GM18508 (cell line): ENCODE measurements around the gene LRRC34.

Experiments
- ATAC-seq: cut with Tn5 transposase; IDR thresholded peaks from one replicate; pipeline ENCODE4 v1.9.1; 2021; ENCODE audit warnings: moderate number of reproducible peaks; ENCODE audit not compliant: insufficient read depth, unreplicated experiment

Gene LRRC34

DNA sequence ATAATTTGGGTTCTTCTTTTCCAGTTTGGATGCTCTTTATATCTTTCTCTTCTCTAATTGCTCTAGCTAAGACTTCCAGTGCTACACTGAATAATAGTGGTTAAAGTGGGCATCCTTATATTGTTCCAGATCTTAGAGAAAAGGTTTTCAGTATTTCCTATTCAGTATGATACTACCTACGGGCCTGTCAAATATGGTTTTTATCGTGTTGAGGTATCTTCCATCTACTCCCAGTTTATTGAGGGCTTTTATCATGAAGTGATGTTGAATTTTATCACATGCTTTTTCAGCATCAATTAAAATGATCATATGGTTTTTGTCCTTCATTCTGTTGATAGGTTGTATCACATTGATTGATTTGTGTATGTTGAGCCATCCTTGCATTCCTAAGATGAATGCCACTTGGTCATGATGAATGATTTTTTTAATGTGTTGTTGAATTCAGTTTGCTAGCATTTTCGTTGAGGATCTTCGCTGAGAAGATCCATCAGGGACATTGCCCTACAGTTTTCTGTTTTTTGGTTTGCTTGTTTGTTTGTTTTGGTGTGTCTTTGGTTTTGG lies 3.0 kb upstream of the LRRC34 start:
- no peak for ATAC-seq

DNA sequence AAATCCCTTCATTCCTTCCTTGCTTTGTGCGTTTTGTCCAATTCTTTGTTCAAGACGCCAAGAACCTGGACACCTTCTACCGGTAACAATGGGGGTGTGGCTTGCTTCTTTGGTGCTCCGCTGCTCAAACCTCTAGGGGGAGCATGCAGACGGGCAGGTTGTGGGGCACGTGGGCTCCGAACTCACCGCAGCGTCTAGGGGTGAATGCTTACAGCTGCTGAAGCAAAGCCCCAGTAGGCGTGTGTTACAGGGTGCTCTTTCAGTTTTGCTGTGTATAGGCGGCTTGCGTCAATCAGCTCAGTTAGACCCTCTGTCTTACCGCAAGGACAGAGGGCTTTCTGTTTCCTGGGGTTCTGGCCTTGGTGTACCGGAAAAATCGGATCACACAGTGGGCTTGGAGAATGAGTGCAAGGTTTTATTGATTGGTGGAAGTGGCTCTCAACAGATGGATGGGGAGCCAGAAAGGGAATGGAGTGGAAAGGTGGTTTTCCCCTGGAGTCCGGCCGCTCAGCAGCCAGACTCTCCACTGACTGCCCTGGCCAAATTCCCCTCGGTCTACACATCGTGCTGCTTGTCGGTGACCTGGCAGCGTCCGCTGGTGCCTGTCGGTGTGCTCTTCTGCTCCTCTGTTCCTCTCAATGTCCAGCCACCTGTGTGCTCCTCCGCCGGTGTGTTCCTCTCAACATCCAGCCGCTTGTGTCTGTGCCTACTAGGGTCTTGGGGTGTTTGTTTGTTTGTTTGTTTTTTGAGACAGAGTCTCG lies 1.2 kb upstream of the LRRC34 start:
- peak; percentile 94 for ATAC-seq

DNA sequence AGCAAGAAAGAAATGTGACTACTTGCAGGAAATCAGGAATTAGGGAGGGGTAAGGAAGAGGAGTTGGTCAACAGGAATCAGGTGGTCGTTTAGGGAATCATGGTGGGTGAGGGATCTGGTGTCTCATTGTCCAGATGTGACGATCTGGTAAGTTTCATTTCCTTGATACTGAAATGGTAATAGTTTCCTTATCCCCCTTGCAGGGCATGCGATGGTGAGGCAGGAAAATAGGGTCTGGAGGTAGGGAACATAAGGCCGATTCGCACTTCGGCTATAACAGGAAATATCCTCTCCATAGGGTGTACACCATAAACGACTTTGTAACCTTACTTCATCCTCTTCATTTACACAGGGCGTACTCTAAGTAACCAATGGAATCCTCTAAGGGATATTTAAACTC lies 574 bp upstream of the LRRC34 start:
- ATAC-seq: no peak

DNA sequence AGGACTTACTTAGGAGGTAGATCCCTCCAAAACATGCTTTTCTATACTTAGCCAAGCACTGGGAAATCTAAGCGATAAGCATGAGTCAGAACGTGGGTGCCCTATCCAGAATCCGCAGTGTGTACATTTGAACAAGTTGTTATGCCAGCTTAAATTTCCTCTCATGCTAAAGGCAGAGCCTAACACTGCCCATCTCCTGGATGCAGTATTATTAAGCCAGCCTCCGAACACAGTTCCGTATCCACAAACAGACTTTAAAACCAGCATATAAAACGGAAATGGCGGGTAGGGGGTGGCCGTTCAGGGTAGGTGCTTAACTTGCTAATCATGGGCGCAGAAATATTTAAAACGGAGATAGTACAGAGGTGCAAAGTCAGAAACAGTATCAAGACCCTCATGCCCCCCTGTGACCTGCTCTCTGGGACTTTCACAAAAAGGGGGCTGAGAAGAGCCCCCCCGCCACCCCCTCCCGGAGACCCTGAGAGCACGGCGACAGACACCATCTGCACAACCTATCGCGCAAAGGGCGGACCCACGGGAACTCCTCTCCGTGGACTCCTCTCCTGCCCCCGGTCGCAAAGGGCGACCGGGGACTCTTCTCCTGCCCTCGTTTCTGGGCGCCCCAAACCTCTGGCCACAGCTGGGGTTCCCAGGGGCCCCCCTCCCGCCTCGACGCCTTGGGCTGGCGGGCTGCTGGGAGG lies 923 bp downstream of the LRRC34 start:
- ATAC-seq: no peak

DNA sequence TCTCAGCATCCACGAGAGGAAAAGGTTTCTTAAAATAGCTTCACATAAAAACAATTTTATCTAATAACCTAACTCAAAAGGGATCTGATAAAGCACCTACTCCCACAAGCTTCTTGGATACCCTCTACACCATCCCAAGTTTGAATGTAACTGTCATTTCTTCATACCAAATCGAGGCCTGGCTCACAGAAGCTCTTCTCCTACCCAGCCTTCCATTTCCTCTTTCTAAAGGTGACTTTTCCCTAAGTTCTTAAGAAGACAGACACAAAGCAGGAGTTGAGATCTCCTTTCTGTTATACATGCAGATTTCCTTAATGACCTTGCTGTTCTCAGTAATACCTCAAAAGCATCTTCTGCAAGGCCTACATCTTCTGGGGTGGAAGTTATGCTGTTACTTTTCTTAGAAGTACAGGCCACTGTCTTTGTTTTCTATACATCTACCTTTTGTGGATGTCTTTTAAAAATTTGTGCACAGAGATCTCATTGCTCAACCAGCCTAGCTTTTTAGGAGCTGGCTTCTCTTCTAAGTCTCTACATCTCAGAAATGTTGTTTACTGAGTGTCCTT lies 3.4 kb downstream of the LRRC34 start:
- ATAC-seq: no peak

DNA sequence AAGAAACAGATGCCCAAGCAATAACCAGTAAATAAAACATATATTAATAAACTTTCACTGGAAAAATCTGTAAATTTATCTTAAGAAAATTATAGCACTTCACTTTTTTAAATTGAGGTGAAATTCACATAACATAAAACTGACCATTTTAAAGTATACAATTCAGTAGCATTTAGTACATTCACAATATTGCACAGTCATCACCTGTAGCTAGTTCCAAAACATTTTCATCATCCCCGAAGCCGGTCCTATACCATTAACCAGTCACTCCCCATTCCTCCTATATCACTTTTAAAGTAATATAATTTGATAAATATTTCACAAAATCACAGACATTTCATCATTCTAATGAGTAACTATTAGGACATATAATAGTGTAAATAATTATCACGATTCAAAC lies 8.0 kb downstream of the LRRC34 start:
- no peak for ATAC-seq

DNA sequence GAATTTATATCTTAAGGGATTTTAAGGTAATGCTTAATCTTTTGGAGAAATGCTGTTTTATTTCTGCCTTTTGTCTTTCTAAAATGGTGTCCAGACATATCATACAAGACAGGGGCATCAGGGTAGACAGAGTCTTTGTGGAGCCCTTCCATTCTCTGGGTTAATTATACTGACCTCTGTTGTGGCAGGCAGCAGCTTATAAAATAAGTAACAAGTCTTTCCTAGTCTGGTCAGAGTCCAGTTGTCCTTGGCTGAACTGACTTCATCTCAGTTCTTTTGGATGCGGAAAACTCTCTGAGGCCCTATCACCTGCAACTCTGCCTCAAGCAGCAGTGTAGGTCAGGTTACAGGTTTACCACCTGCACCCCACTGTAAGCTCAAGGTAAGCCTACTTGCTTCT lies 20.3 kb downstream of the LRRC34 start:
- ATAC-seq: no peak

DNA sequence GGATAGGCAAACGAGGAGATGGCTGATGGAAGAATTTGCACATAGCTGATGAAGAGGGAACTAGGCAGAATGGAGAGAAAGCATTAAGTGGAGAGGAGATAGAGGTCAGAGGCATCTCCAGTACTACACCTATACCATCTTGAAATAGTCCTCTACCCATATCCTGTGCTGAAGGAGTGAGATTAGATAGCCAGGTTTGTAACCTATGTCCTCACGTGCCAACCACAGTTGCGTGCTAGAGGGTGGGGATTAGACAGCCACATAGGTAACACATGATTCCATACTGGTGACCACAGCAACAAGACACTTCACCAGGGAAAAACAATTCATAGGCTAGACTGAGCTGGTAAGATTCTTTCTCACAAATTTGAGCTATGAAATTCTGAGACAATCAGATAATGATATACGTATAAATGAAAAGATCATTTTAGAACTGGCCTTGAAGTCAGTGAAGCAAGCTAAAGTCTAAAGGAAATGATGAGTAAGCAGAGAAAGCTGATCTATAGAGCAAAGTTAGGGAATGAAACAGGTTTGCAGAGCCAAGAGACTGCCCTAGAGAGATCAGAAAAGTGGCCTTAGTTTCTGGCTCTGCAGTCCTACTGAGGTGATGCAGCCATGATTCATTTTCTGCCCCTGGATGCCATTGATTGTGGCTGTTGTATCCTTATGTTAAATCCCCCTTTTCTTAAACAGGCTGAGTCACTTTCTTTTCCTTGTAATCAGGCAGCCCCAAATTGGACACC lies 21.8 kb downstream of the LRRC34 start:
- ATAC-seq: no peak

DNA sequence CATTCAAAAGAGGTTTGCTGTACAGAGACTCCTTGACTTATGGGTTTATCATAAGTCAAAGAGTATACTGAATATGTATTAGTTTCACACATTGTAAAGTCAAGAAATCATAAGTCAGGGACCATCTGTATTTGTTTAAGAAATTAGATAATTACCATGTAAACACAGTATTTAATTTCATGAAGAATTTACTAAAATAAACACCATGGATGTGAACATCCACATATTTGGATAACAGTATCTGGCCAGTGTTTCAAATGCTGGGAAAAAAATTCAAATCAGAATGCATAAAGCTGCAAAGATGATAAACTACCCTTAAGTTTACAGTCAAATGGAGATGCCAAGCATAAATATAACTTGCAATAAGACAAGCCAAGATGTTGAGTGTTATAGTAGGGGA lies 22.5 kb downstream of the LRRC34 start:
- no peak for ATAC-seq

DNA sequence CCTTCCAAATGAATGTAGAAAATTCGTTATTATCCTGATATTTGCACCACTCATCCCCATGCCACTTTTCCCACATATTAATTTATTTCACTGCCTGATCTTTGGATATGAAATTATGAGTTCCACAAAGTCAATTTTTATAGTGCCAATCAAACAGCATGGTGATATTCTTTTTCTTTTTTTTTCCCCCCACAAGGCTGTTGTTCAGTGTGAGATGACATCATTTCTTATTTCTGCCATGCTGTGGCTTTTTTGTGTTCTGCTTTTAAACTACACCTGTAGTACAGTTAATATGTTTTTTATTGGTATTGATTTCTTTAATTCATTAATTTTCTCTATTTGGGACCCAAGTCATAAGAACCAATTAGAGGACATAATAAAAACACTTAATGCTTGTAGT lies 24.9 kb downstream of the LRRC34 start:
- ATAC-seq: no peak

DNA sequence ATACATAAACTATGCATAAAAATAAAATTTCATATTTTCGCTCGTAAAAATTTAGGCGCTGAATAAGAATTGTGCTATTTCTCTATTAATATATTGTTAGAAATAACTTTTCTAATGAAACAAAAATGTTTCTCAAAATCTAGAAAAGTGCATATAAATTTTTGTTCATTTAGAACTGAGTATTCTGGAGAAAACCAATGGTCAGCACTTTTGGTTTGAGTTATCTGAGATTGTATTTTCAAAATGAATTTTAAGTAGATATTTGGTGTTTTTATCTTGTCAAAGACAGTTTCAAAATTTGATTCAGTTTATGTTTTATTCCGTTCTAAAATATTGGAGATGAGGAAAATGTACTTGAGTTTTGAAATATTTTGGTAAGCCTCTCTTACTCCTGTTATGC lies 25.6 kb downstream of the LRRC34 start:
- no peak for ATAC-seq

DNA sequence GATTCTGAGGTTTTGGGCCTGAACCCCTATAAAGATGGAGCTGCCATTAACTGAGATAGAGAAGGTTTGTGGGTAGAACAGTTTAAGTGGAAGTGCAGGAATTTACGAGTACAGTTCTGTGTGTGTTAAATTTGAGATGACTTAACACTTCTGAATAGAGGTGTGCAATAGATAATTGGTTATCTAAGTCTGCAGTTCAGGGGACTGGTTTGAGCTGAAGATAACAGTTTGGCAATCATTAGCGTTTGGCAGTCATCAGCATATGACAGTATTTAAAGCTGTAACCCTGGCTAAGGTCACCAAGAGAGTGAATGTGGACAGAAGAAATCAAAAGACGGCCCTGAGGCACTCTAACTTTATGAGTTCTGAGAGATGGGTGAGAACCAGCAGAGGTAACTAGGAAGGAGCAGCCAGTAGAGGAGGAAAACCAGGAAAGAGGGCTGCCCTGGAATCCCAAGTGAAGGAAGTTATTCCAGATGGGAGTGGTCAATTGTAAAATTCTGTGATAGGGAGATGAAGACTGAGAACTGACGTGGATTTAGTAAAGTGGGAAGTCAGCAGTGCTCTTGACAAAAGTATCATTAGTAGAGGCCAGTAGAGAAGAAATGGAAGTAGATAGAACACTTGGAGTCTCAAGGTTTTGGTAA lies 31.4 kb downstream of the LRRC34 start:
- no peak for ATAC-seq

DNA sequence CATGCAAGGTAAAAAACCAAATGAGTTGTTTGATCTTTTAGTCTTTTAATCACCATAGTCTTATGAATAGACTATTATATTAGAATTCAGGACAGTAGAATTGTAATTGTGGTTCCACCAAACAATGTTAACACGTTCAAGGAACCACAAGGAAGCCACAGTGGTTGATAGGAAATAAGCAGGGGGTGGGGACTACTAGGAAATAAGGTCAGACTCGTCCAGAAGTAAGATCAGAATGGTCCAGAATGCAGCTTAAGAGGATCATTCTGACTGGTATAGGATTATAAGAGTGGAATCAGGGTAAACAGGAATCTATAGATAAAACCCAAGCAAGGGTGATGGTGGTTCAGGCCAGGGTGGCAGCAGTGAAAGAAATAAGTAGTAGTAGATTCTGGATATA lies 32.0 kb downstream of the LRRC34 start:
- no peak for ATAC-seq

DNA sequence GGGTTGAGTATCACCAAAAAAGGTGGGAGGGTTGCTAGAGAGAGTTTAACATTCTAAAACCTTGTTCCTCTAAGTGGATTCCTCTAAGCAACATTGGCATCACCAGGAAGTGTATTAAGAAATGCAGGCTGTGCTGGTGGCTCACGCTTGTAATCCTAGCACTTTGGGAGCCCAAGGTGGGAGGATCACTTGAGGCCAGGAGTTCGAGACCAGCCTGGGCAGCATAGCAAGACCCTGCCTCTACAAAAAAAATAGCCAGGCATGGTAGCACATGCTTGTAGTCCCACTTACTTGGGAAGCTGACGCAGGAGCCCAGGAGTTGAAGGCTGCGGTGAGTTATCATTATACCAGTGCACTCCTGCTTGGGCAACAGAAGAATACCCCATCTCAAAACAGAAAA lies 34.9 kb downstream of the LRRC34 start:
- ATAC-seq: no peak

DNA sequence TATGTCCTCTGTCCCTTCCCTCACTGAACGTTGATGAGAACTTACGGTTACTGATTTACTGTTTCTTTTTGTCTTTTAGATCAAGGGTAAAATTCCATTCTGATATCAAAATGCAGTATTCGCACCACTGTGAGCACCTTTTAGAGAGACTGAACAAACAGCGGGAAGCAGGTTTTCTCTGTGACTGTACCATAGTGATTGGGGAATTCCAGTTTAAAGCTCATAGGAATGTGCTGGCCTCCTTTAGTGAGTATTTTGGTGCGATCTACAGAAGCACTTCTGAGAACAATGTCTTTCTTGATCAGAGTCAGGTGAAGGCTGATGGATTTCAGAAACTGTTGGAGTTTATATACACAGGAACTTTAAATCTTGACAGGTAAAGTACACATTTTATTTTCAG lies 38.5 kb downstream of the LRRC34 start:
- no peak for ATAC-seq

DNA sequence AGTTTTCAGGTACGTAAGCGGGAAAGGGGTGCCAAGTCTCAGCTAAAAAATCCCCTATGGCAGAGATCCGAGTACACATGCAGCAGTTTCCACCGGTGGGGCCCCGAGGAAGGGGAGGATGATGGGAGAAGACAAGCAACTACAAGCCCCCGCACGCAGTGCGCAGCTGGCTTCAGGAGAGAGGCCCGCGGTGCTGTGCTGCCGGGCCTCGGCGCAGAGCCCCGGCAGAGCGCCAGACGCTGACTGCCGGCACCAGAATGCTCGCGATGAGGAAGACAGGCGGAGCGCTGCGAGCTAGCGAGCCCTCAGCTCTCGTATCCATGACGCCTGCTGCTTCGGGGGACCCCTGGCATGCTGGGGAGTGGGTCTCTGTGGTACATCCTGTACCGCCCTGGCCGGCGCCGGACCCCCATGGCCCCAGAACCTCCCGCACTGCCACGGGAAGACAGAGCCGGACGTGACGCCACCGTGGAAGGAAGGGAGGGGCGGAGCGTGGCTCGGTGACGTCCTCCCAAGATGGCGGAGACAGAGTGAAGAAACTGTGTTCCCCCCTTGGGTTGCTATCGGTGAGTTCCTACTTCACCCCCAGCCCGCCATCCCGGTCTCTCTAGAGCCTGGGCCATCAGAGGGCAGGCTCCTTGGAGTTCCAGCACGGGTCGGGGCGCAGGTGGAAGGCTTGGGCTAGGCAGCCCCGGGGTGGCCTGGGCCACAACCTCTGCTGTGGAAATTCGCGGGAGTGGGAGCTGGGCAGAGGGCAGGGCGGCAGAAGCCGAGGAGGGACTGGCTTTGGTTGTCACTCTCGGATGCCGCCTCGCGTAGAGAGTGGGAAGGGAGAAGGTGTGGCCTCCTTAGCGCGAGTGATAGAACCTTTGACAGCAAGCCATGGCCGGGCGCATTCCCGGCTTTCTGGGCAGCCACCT lies 39.5 kb downstream of the LRRC34 start, which contains the start of gene MYNN:
TSS of gene MYNN (plus strand) at position 500 of the 920 bp plus-strand sequence. CDS start 900 bp downstream, outside the sequence.
- peak; percentile 63 for ATAC-seq

DNA sequence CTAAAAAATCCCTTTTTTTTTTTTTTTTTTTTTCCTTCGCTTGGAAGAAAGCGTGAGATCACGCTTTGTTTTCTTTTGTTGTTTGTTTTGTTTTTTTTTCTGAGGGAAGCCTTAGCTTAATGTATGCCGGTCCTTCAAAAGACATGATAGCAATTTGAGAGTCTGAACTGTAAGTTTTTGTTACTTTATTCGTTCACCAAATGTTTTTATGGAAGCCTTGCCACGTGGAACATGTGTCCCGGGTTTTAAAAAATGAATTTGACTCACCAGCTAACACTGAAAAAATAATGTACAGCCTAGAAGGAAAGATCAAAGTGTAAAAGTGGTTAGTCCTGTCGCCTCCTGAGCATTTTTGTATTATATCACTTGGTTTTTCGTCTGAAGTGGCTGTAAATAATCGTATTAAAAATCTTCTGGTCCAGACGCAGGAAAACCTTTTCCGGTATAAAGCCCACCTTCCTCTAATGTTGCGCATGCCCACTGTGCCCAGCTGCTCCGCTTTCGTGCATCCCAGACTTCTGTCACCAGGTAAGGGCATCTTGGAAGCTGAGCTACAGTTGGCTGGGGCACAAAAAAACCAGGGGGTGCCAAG lies 40.3 kb downstream of the LRRC34 start:
- ATAC-seq: peak; percentile 3

DNA sequence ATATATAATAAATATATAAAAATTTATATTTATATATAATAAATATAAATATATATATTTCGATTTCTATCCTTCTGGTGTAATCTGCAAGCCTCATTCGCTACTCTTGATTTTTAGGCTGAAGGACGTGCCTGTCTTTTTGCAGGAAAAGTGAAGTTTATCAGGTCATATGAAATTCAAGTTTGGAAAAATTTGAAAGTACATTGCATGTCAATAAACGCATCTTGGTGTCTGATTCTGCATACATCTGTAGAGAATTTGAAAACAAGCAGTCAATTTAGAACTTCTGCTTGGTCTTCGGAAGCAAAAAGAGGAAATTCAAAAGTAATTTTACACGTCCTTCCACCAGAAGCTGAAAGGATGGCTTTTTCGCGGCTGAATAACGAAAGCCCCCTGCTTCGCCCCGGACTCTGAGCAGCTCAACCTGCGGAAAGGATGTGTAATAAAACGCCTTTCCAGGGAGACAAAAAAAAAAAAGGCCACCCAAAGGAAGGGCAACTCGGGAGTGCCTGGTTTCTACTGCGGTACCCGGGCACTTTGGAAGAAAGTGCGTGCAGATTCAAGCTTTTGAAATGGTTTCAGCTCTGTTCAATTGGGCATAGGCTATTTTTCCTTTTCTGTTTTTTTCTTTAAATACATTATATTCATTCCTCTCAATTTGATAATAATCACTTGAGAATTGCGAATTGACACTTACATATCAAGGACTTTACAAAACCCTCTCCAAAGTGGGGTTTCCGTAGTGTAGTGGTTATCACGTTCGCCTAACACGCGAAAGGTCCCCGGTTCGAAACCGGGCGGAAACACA lies 41.0 kb downstream of the LRRC34 start:
- no peak for ATAC-seq
